Stomach (tissue), 4 donors: ENCODE data around the gene ERN1.

Experiments used
- CTCF ChIP-seq, 7 experiments: fragments of 450-650 bp in 4 of 7; fragments of 200-600 bp in 3 of 7; sonication (generic) in 3 of 7; IDR thresholded peaks; one replicate each; pipeline ENCODE4 v1.5.1; 2016 to 2019; ENCODE audit warnings: antibody characterized with exemption in 7 of 7, control low read depth in 2 of 7, mild to moderate bottlenecking in 1 of 7
- POLR2A ChIP-seq, 4 donors: fragments of 450-650 bp; IDR thresholded peaks; one replicate each; pipeline ENCODE4 v1.6.1; 2016; ENCODE audit warnings: antibody characterized with exemption in 4 of 4, control low read depth in 2 of 4, mild to moderate bottlenecking in 1 of 4, moderate library complexity in 1 of 4
- POLR2AphosphoS5 ChIP-seq, 3 donors: sonication (generic); formaldehyde crosslinking; IDR thresholded peaks; one replicate each; pipeline ENCODE4 v1.6.1; 2016; ENCODE audit warnings: antibody characterized with exemption in 3 of 3

GRCh38 chr17:64139542-64139941, 9.6 kb upstream of the ERN1 start:
- TF ChIP-seq CTCF (IDR thresholded peaks at IDR 0.05) (no peak), POLR2AphosphoS5 (IDR thresholded peaks at IDR 0.05) (no peak), POLR2A (IDR thresholded peaks at IDR 0.05) (no peak)
